DND-41 (cell line): Measurements from ENCODE around the gene CAMK4.
"Not testable (repeated sequence)": the region's sequence is repeated elsewhere in the genome, so short reads cannot be mapped to it uniquely, and the experiment has no call there.

Experiments used
- ATAC-seq: fragments of 200-7000 bp; cut with Tn5 transposase; 3 replicates; pipeline ENCODE4 v1.9.1; 2021; ENCODE audit warnings: low read depth; ENCODE audit not compliant: insufficient read depth
- DNase-seq: peaks from one replicate; pipeline ENCODE4 v3.0.0-alpha.2; 2020
- H2AFZ ChIP-seq: 2 replicates; pipeline ENCODE4 v1.6.0; 2012; ENCODE audit warnings: low read depth, low read length
- H3K27ac ChIP-seq: 2 replicates; pipeline ENCODE4 v1.5.1; 2012; ENCODE audit warnings: low read length, inconsistent platforms
- H3K27me3 ChIP-seq: fragments of 200-600 bp; sonication (generic); 2 replicates; pipeline ENCODE4 v1.6.0; 2012; ENCODE audit warnings: low read length, mild to moderate bottlenecking, inconsistent platforms; ENCODE audit not compliant: insufficient read depth, poor library complexity
- H3K36me3 ChIP-seq: 2 replicates; pipeline ENCODE4 v1.5.1; 2012; ENCODE audit warnings: low read length, inconsistent platforms; ENCODE audit not compliant: insufficient read depth
- H3K4me1 ChIP-seq: 2 replicates; pipeline ENCODE4 v1.5.1; 2012; ENCODE audit warnings: mild to moderate bottlenecking, low read length; ENCODE audit not compliant: insufficient read depth
- H3K4me2 ChIP-seq: 2 replicates; pipeline ENCODE4 v1.6.0; 2012; ENCODE audit warnings: mild to moderate bottlenecking, moderate library complexity, low read length, inconsistent platforms; ENCODE audit not compliant: insufficient read depth
- H3K4me3 ChIP-seq, 2 experiments: fragments of 200-600 bp in 1 of 2; shearing (Covaris generic) in 1 of 2; 2 replicates each; pipeline ENCODE4 v1.5.1; 2012 to 2016; ENCODE audit warnings: inconsistent platforms in 2 of 2, low read length in 2 of 2, mild to moderate bottlenecking in 2 of 2, low read depth in 1 of 2, moderate library complexity in 1 of 2
- H3K79me2 ChIP-seq: 2 replicates; pipeline ENCODE4 v1.6.0; 2012; ENCODE audit warnings: low read length, inconsistent platforms; ENCODE audit not compliant: insufficient read depth
- H3K9ac ChIP-seq: 2 replicates; pipeline ENCODE4 v1.6.0; 2012; ENCODE audit warnings: low read depth, mild to moderate bottlenecking, inconsistent platforms, low read length, moderate library complexity
- H3K9me3 ChIP-seq: 2 replicates; pipeline ENCODE4 v1.5.1; 2012; ENCODE audit warnings: low read length, moderate library complexity, mild to moderate bottlenecking, inconsistent platforms; ENCODE audit not compliant: insufficient read depth, severe bottlenecking
- H4K20me1 ChIP-seq: 2 replicates; pipeline ENCODE4 v1.6.0; 2012; ENCODE audit warnings: low read length; ENCODE audit not compliant: insufficient read depth
- EZH2 ChIP-seq: IDR thresholded peaks from 3 replicates; pipeline ENCODE4 v1.6.1; 2012; ENCODE audit warnings: borderline replicate concordance, low read depth, mild to moderate bottlenecking, moderate library complexity, low read length, inconsistent platforms; ENCODE audit not compliant: severe bottlenecking
- TF ChIP-seq, protein P1 (sequence below): IDR thresholded peaks from 2 replicates; pipeline ENCODE4 v1.5.1; 2012; ENCODE audit warnings: borderline replicate concordance, low read length, moderate library complexity, mild to moderate bottlenecking; ENCODE audit not compliant: poor library complexity, severe bottlenecking; ENCODE audit errors: extremely low read depth

The CAMK4 gene

DNA sequence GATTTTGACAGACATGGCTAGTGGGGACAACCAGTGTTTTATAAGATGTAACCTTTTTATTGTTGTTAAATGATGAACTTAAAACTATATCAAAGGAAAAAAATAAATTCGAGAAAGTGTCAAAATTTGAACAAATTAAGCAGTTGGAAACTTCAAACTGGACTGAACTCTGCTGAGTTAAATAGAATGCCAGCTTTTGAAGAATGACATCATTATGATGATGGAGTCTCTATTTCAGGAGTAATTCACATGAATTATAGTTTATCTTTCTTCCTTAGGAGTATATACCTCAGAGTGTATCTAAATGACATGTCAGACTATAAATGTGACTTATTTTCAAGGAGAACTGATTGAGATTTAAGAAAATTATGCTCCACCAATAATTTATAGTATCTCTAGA is 125.2 kb downstream of the CAMK4 start:
- Histone ChIP-seq H3K79me2 (no peaks in the 10 kb centered on the region), H3K27me3 (no peaks in the 10 kb centered on the region), H3K27ac (no peak overlapping the region), H3K4me2 (no peak overlapping the region), H3K36me3 (no peaks in the 10 kb centered on the region), H3K9ac (no peak overlapping the region), H3K9me3 (no peaks in the 10 kb centered on the region), H3K4me1 (no peaks in the 10 kb centered on the region), H2AFZ (no peak overlapping the region), H4K20me1 (no peaks in the 10 kb centered on the region), H3K4me3 (no peak overlapping the region)
- TF ChIP-seq, protein P1, sequence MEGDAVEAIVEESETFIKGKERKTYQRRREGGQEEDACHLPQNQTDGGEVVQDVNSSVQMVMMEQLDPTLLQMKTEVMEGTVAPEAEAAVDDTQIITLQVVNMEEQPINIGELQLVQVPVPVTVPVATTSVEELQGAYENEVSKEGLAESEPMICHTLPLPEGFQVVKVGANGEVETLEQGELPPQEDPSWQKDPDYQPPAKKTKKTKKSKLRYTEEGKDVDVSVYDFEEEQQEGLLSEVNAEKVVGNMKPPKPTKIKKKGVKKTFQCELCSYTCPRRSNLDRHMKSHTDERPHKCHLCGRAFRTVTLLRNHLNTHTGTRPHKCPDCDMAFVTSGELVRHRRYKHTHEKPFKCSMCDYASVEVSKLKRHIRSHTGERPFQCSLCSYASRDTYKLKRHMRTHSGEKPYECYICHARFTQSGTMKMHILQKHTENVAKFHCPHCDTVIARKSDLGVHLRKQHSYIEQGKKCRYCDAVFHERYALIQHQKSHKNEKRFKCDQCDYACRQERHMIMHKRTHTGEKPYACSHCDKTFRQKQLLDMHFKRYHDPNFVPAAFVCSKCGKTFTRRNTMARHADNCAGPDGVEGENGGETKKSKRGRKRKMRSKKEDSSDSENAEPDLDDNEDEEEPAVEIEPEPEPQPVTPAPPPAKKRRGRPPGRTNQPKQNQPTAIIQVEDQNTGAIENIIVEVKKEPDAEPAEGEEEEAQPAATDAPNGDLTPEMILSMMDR: no peak
- TF ChIP-seq EZH2: no peak
- ATAC-seq (no peak), DNase-seq (no peak)

DNA sequence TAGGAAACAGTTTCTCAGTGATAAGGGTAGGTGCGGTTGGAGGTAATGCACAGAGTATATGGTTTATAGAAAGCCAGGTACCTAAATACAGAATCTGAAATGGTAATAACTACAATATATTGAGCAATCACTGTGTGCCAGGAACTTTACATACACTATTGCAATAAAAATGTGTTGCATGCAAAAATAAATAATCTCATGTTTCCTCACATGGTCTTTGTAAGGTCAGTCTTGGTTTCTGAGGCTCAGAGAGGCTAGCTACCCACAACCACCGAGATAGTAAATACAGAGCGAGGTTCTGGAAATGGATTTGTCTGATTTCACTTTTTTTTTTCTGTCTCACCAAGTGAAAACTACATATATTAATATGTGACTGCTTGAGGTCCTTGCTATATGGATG is 128.9 kb downstream of the CAMK4 start:
- no peak for ATAC-seq
- DNase-seq: no peak

DNA sequence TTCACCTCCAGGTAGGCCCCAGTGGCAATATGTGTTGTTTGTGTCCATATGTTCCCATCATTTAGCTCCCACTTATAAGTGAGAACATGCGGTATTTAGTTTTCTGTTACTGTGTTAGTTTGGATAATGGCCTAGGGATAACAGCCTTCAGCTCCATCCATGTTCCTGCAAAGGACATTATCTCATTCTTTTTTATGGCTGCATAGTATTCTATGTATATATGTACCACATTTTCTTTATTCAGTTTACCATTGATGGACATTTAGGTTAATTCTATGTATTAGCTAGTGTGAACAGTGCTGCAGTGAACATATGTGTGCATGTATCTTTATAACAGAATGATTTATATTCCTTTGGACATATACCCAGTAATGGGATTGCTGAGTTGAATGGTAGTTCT is 134.5 kb downstream of the CAMK4 start:
- H3K9me3 ChIP-seq, H3K4me3 ChIP-seq, H3K4me2 ChIP-seq, H3K79me2 ChIP-seq, ATAC-seq, H3K36me3 ChIP-seq, H3K27ac ChIP-seq, DNase-seq, H3K9ac ChIP-seq, H4K20me1 ChIP-seq, H3K27me3 ChIP-seq, H3K4me1 ChIP-seq, H2AFZ ChIP-seq: not testable (repeated sequence)

More for the DNA sequence above, 128.9 kb downstream of the CAMK4 start:
- Histone ChIP-seq H3K4me1 (no peaks in the 10 kb centered on the region), H3K27ac (no peak overlapping the region), H3K9ac (no peak overlapping the region), H3K79me2 (no peaks in the 10 kb centered on the region), H3K36me3 (no peaks in the 10 kb centered on the region), H2AFZ (no peak overlapping the region), H4K20me1 (no peaks in the 10 kb centered on the region), H3K4me3 (no peak overlapping the region), H3K27me3 (no peaks in the 10 kb centered on the region), H3K9me3 (no peaks in the 10 kb centered on the region), H3K4me2 (no peak overlapping the region)
- no peak for TF ChIP-seq EZH2
- TF ChIP-seq, protein P1: no peak

DNA sequence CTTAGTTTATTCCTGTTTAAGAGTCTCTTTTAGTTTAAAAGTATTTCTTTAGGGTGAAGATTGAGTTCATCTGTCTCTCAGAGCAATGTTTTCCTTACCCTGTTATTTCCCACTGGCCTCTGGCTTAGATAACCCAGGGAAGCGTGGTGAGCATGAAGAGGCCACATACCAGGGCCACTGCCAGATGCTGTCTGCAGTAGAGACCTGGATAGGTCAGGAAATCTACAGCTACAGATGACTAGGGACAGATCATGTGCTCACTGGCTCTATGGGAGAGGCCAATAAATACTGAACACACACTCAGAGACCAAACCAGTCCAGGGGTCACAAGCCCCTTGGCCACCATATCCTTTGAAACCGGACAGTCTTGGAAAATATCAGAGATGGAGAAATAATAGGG is 136.0 kb downstream of the CAMK4 start:
- Histone ChIP-seq H3K9ac (no peak overlapping the region), H3K9me3 (no peaks in the 10 kb centered on the region), H3K36me3 (no peaks in the 10 kb centered on the region), H3K27me3 (no peaks in the 10 kb centered on the region), H3K4me1 (no peaks in the 10 kb centered on the region), H2AFZ (no peak overlapping the region), H3K4me2 (no peak overlapping the region), H3K4me3 (no peak overlapping the region), H3K79me2 (no peaks in the 10 kb centered on the region), H4K20me1 (no peaks in the 10 kb centered on the region), H3K27ac (no peak overlapping the region)
- no peak for TF ChIP-seq EZH2
- ATAC-seq (no peak), DNase-seq (no peak)

DNA sequence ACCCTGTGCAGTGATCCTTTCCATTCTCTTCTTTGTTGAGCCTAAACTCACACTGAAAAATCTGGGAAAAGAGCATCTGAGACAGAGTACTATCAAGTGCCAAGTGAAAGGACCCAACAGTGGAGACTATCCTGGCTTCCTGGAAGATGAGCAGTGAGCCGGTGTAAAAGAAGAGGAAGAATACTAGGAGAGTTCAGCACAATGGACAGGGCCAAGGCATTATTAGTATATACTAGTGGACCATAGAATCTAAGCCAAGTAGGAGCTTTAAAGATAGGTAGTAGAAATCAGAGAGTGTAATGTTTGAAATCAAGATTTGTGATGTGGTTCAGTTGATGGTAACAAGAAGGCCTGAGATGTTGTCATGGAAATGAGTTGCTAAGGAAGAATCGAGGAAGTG is 140.8 kb downstream of the CAMK4 start:
- TF ChIP-seq, protein P1: no peak
- TF ChIP-seq EZH2: no peak
- H3K9ac ChIP-seq: no peak overlapping the region
- H3K4me2 ChIP-seq: no peak overlapping the region
- no peaks in the 10 kb centered on the region for H4K20me1 ChIP-seq
- H2AFZ ChIP-seq: no peak overlapping the region
- ATAC-seq: peak; percentile 48; the same call in 2 of the 3 replicates
- H3K9me3 ChIP-seq: no peaks in the 10 kb centered on the region
- no peaks in the 10 kb centered on the region for H3K36me3 ChIP-seq
- DNase-seq: no peak
- H3K27ac ChIP-seq: no peak overlapping the region
- no peaks in the 10 kb centered on the region for H3K27me3 ChIP-seq
- no peaks in the 10 kb centered on the region for H3K4me1 ChIP-seq
- no peaks in the 10 kb centered on the region for H3K79me2 ChIP-seq
- H3K4me3 ChIP-seq: no peak overlapping the region
